BLaER1 (cell line): ENCODE data around the gene ATP13A5.

Experiments
- H3K27ac ChIP-seq: shearing (Covaris generic); formaldehyde crosslinking; 2 replicates; pipeline ENCODE4 v1.8.1; 2022
- H3K27me3 ChIP-seq: shearing (Covaris generic); formaldehyde crosslinking; 2 replicates; pipeline ENCODE4 v1.8.1; 2022
- H3K36me3 ChIP-seq: shearing (Covaris generic); formaldehyde crosslinking; 2 replicates; pipeline ENCODE4 v1.8.1; 2022
- H3K4me1 ChIP-seq: shearing (Covaris generic); formaldehyde crosslinking; 2 replicates; pipeline ENCODE4 v1.8.1; 2022
- H3K4me2 ChIP-seq: shearing (Covaris generic); formaldehyde crosslinking; 2 replicates; pipeline ENCODE4 v1.8.1; 2022
- H3K4me3 ChIP-seq: shearing (Covaris generic); formaldehyde crosslinking; 2 replicates; pipeline ENCODE4 v1.8.1; 2022
- H3K9ac ChIP-seq: shearing (Covaris generic); formaldehyde crosslinking; 2 replicates; pipeline ENCODE4 v1.8.1; 2022
- H3K9me3 ChIP-seq: shearing (Covaris generic); formaldehyde crosslinking; 2 replicates; pipeline ENCODE4 v1.8.1; 2022
- H4K20me1 ChIP-seq: shearing (Covaris generic); formaldehyde crosslinking; 2 replicates; pipeline ENCODE4 v1.8.1; 2022
- Cebpa-rat ChIP-seq: shearing (Covaris generic); IDR thresholded peaks from 2 replicates; pipeline ENCODE4 v1.8.1; 2022

ATP13A5 gene

DNA sequence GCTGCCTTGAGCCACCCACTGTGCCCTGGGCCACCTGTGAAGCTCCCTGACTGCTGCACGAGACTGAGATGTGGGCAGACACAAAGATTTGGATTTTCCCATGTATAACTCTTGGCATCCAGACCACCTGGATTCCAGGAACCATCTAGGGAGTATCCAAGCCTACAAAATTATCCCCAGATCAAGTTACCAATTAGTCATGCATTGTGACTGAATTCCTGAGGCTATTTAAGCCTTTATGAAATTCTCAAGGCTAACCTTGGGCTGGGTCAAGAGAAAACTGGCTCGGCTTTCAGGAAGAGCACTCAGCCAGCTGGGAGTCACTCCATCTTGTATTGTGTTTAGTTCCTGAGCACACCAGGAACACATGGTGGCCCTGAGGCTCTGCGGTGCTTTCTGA lies 13.3 kb upstream of the ATP13A5 start:
- Histone ChIP-seq H3K4me3 (no peak overlapping the region), H3K27me3 (no peaks in the 10 kb centered on the region), H3K36me3 (no peaks in the 10 kb centered on the region), H3K4me2 (no peak overlapping the region), H3K27ac (no peak overlapping the region), H3K4me1 (no peaks in the 10 kb centered on the region), H3K9me3 (no peaks in the 10 kb centered on the region), H3K9ac (no peak overlapping the region), H4K20me1 (no peaks in the 10 kb centered on the region)
- TF ChIP-seq Cebpa-rat, result no peak

DNA sequence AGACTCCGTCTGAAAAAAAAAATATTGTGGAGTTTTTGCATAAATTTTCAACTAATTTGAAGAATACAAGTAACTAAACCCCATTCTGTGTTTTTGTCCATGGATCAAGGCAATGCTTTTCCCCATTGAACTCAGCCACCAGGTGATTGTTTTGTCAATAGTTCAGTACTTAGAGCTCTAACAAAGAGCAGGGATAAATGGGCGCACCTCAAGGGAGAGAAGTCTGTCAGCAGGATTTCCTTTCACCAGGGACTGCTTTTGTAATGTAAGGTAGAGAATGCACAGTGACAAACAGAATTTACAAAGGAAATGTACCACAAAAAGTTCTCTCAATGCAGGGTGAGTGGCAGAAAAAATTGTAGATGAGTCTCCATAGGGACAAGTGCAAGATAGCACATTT lies 10.8 kb upstream of the ATP13A5 start:
- Histone ChIP-seq H3K4me3 (no peak overlapping the region), H3K27me3 (no peaks in the 10 kb centered on the region), H3K9ac (no peak overlapping the region), H4K20me1 (no peaks in the 10 kb centered on the region), H3K36me3 (no peaks in the 10 kb centered on the region), H3K4me2 (no peak overlapping the region), H3K4me1 (no peaks in the 10 kb centered on the region), H3K27ac (no peak overlapping the region), H3K9me3 (no peaks in the 10 kb centered on the region)
- no peak for TF ChIP-seq Cebpa-rat

DNA sequence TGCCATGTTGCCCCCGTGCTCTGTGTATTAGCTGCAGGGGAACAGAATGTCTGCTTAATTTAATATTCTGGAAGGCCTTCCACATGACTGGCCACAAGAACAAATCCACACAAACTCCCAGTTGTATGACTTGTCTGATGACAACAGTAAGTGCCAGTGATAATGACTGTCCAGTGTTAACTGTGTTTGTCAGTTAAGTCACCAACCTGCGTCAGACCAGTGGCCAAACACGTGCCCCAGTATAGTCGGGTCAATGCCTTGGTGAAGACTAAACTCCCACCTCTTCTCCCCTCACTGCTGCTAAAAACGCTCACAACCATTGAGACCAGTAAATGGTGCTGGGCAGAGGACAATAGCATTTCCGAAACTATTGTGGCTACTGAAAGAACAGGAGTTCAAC lies 9.8 kb upstream of the ATP13A5 start:
- TF ChIP-seq Cebpa-rat, result no peak
- Histone ChIP-seq H3K9ac (no peak overlapping the region), H3K27me3 (no peaks in the 10 kb centered on the region), H3K9me3 (no peaks in the 10 kb centered on the region), H4K20me1 (no peaks in the 10 kb centered on the region), H3K4me3 (no peak overlapping the region), H3K27ac (no peak overlapping the region), H3K4me2 (no peak overlapping the region), H3K36me3 (no peaks in the 10 kb centered on the region), H3K4me1 (no peaks in the 10 kb centered on the region)

DNA sequence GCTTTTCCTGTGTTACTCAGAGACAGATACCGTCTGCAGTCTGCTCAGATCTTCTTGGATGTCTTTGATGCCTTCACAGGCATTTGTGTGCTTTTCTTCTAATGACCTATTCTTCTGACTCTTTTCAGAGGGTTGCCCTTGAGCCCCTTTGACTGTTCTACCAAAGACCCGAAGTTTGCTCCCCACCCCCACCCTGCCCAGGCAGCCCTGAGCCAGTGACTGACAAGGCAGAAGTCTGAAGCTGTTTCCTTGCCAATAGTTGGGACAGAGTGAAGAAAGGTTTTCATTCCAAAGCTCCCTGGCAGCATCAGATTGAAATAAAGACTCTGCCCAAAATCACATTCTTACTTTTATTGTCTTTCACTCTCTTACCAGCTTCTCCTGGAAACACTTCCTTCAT lies 9.0 kb upstream of the ATP13A5 start:
- TF ChIP-seq Cebpa-rat, result no peak
- Histone ChIP-seq H3K9ac (no peak overlapping the region), H3K27me3 (no peaks in the 10 kb centered on the region), H3K4me1 (no peaks in the 10 kb centered on the region), H4K20me1 (no peaks in the 10 kb centered on the region), H3K4me2 (no peak overlapping the region), H3K4me3 (no peak overlapping the region), H3K9me3 (no peaks in the 10 kb centered on the region), H3K27ac (no peak overlapping the region), H3K36me3 (no peaks in the 10 kb centered on the region)

DNA sequence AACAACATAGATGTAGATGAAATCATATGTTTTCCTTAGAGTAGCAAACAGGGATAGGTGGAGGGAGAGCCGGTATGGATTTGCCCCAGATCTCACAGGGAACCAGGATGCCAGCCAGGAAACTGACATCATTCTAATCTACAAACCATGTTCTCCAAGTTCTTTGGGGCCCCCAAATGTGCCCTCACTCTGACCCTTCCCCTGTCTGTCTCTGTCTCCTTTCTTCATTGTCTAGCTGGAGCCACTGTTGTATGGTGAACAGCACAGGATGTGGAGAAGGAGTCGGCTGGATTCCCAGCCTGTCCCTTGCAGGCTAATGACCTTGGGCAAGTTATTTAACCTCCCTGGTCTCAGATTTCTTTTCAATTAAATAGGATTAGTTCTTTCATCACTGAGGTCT lies 962 bp downstream of the ATP13A5 start:
- Histone ChIP-seq H3K27me3 (no peaks in the 10 kb centered on the region), H3K9me3 (no peaks in the 10 kb centered on the region), H3K27ac (no peak overlapping the region), H4K20me1 (no peaks in the 10 kb centered on the region), H3K4me2 (no peak overlapping the region), H3K36me3 (no peaks in the 10 kb centered on the region), H3K9ac (no peak overlapping the region), H3K4me1 (no peaks in the 10 kb centered on the region), H3K4me3 (no peak overlapping the region)
- no peak for TF ChIP-seq Cebpa-rat

DNA sequence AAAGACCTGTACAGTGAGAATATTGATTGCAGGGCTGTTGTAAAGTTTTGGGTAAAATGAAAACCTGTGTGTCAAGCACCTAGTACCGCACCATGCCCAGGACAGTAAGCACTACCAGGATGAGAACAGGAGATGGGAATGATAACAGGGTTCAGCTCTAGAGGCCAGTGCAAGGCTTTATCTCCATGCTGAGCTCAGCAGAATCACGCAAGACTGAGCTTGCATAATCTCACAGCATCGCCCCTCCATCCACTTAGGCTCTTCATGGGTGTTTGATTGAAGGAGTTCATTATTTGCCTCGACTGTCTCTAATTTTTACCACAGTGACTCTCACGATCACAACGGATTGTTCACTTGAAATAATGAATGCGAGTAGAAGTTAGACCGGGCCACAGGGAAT lies 2.9 kb downstream of the ATP13A5 start:
- Histone ChIP-seq H3K9ac (no peak overlapping the region), H4K20me1 (no peaks in the 10 kb centered on the region), H3K4me2 (no peak overlapping the region), H3K36me3 (no peaks in the 10 kb centered on the region), H3K27me3 (no peaks in the 10 kb centered on the region), H3K27ac (no peak overlapping the region), H3K4me3 (no peak overlapping the region), H3K9me3 (no peaks in the 10 kb centered on the region), H3K4me1 (no peaks in the 10 kb centered on the region)
- no peak for TF ChIP-seq Cebpa-rat

DNA sequence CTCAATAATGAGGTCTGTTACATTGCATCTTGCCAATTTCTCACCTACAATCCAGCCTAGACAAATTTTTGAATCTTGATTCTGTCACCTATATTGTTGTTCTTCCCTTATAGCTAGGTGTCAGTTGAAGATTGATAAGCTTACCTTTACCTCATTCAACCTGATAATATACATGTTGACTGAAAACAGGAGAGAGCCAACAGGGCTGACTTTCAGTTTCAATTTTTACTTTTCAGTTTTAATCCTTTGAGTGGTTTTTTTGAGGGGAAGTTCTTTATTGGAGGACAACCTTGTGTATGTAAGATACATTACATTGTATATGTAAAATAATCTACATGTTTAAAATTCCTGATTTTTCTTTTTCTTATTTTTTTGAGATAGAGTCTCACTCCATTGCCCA lies 5.8 kb downstream of the ATP13A5 start:
- H3K36me3 ChIP-seq, result no peaks in the 10 kb centered on the region
- H3K4me2 ChIP-seq, result no peak overlapping the region
- no peaks in the 10 kb centered on the region for H4K20me1 ChIP-seq
- no peak overlapping the region for H3K27ac ChIP-seq
- no peaks in the 10 kb centered on the region for H3K27me3 ChIP-seq
- no peak overlapping the region for H3K9ac ChIP-seq
- H3K9me3 ChIP-seq, result no peaks in the 10 kb centered on the region
- TF ChIP-seq Cebpa-rat, result no peak
- no peaks in the 10 kb centered on the region for H3K4me1 ChIP-seq
- no peak overlapping the region for H3K4me3 ChIP-seq

DNA sequence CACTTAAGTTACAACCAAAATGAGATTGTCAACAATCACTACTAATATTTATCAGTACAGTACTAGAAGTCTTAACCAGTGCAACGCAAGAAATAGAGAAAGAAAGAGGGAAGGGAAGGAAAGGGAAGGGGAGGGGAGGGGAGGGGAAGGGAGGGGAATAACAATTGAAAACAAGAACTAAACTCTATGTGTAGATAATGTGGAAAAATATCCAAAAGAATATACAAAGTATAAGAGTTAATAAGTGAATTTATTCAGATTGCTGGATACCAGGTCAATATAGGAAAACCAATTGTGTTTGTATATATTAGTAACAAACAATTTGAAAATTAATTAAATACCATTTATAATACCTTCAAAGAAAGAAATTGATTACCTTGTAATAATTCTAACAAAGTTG lies 10.7 kb downstream of the ATP13A5 start:
- no peaks in the 10 kb centered on the region for H3K9me3 ChIP-seq
- TF ChIP-seq Cebpa-rat, result no peak
- H3K9ac ChIP-seq, result no peak overlapping the region
- no peaks in the 10 kb centered on the region for H3K36me3 ChIP-seq
- no peaks in the 10 kb centered on the region for H3K4me1 ChIP-seq
- H3K27me3 ChIP-seq, result no peaks in the 10 kb centered on the region
- no peak overlapping the region for H3K4me3 ChIP-seq
- H3K4me2 ChIP-seq, result no peak overlapping the region
- H4K20me1 ChIP-seq, result no peaks in the 10 kb centered on the region
- no peak overlapping the region for H3K27ac ChIP-seq

DNA sequence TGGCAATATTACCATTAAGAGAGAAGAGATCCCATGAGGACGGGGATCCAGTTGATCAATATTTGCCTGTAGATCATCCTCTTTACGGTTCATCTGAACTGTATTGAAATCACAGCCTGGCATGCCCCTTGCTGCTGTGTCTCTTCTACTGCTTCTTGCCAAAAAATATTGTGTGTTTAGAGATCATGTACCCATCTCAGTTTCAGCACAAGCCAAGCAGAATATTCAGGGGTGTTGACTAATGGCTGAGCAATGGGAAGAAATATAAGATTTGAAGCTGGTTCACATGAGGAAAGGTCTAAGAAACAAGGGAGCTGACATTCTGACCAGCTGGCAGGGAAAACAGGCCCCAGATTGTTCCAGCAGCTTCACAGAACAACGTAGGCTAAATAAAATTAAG lies 21.3 kb downstream of the ATP13A5 start:
- no peaks in the 10 kb centered on the region for H4K20me1 ChIP-seq
- H3K4me1 ChIP-seq, result no peaks in the 10 kb centered on the region
- H3K9ac ChIP-seq, result no peak overlapping the region
- no peaks in the 10 kb centered on the region for H3K27me3 ChIP-seq
- H3K27ac ChIP-seq, result no peak overlapping the region
- H3K36me3 ChIP-seq, result no peaks in the 10 kb centered on the region
- H3K4me3 ChIP-seq, result no peak overlapping the region
- H3K9me3 ChIP-seq, result no peaks in the 10 kb centered on the region
- H3K4me2 ChIP-seq, result no peak overlapping the region
- TF ChIP-seq Cebpa-rat, result no peak

DNA sequence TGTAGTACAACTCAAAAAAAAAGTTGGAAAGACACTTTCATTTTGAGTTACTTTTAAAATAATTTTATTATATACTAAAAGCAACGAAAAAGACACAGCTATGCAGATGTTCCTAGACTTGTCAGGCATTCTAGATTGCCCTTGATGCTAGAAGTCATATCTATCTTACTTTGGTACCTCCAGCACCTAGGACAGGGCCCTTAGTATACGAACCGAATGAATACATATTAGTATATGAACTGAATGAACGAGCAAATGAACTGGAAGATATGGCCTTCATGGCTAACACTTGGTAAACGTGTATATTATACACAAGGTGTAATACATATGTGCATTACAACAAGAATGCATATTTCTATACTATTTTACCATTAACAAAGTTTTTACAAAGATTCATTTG lies 24.1 kb downstream of the ATP13A5 start:
- Histone ChIP-seq H3K36me3 (no peaks in the 10 kb centered on the region), H3K9ac (no peak overlapping the region), H3K9me3 (no peaks in the 10 kb centered on the region), H3K4me3 (no peak overlapping the region), H3K27ac (no peak overlapping the region), H3K4me2 (no peak overlapping the region), H4K20me1 (no peaks in the 10 kb centered on the region), H3K27me3 (no peaks in the 10 kb centered on the region), H3K4me1 (no peaks in the 10 kb centered on the region)
- TF ChIP-seq Cebpa-rat, result no peak

DNA sequence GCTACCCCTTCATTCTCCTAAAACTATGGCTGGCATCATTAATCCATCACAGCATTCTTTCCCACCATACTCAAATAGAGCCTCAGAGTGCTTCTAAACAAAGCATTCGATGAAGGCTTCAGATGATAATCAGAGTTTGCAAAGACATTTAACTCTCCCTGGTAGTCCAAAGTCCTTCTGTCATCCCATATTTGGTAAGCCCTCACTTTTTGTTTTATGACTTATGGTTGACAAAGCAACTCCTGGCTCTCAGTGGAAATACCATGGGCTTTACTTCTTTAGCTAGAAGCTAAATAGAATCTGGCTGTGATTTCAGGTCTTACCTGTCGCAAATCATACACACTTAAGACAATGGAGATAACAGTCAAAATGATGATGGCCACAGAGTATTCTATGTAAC lies 27.8 kb downstream of the ATP13A5 start:
- Histone ChIP-seq H3K27me3 (no peaks in the 10 kb centered on the region), H3K9me3 (no peaks in the 10 kb centered on the region), H3K36me3 (no peaks in the 10 kb centered on the region), H3K4me3 (no peak overlapping the region), H3K4me2 (no peak overlapping the region), H3K4me1 (no peaks in the 10 kb centered on the region), H4K20me1 (no peaks in the 10 kb centered on the region), H3K27ac (no peak overlapping the region), H3K9ac (no peak overlapping the region)
- TF ChIP-seq Cebpa-rat, result no peak
